ENCODE data around the gene TSPAN5.

- TF ChIP-seq CTCF (IDR thresholded peaks at IDR 0.05 in 2 of 3, conservative IDR thresholded peaks at IDR 0.05 in 1 of 3; ENCODE audit: insufficient read depth in 2 of 3, low read depth in 1 of 3, low read length in 3 of 3) (no peak), EP300 (IDR thresholded peaks at IDR 0.05; ENCODE audit: low read length) (no peak), DEAF1 (CRISPR knock-in tag; IDR thresholded peaks at IDR 0.05) (no peak), RNF219 (CRISPR knock-in tag; IDR thresholded peaks at IDR 0.05) (no peak), SIN3A (IDR thresholded peaks at IDR 0.05; ENCODE audit: borderline replicate concordance in 2 of 2, control insufficient read depth in 1 of 2, low read depth in 2 of 2, low read length in 2 of 2) (no peak), MXI1 (IDR thresholded peaks at IDR 0.05; ENCODE audit: low read depth, low read length) (no peak)
These were observed 58.7 kb downstream of the TSPAN5 start for GRCh38 chr4:98599617-98600205.

Data from K562 (cell line).